GM23338 (cell line): ENCODE results near the gene CHORDC1.

ENCODE experiments used
- CREB1 ChIP-seq: fragments of 250-450 bp; sonication (Bioruptor Pico); IDR thresholded peaks from 2 replicates; pipeline ENCODE4 v1.5.0; 2020; ENCODE audit warnings: low read depth, mild to moderate bottlenecking, moderate library complexity
- CTCF ChIP-seq, 2 experiments: fragments of 200-600 bp in 1 of 2; sonication (generic) in 1 of 2; conservative IDR thresholded peaks; 2 replicates each; pipeline versions ENCODE4 v1.5.1 to v1.6.1; 2016 to 2017; ENCODE audit warnings: antibody characterized with exemption in 2 of 2, low read depth in 2 of 2, mild to moderate bottlenecking in 2 of 2, moderate library complexity in 1 of 2
- ETS1 ChIP-seq: IDR thresholded peaks from 2 replicates; pipeline ENCODE4 v1.6.1; 2016; ENCODE audit warnings: antibody characterized with exemption
- EZH2 ChIP-seq: fragments of 200-600 bp; sonication (generic); IDR thresholded peaks from one replicate; pipeline ENCODE4 v1.8.0; 2017; ENCODE audit warnings: antibody characterized with exemption, mild to moderate bottlenecking, low read depth; ENCODE audit not compliant: unreplicated experiment
- EZH2phosphoT487 ChIP-seq: fragments of 200-600 bp; sonication (generic); IDR thresholded peaks from one replicate; pipeline ENCODE4 v1.8.1; 2018; ENCODE audit warnings: antibody characterized with exemption; ENCODE audit not compliant: unreplicated experiment
- JUNB ChIP-seq: IDR thresholded peaks from one replicate; pipeline ENCODE4 v1.6.1; 2016; ENCODE audit warnings: antibody characterized with exemption; ENCODE audit not compliant: unreplicated experiment
- POLR2AphosphoS5 ChIP-seq: IDR thresholded peaks from 2 replicates; pipeline ENCODE4 v1.6.1; 2016; ENCODE audit warnings: antibody characterized with exemption, low read depth
- REST ChIP-seq: IDR thresholded peaks from one replicate; pipeline ENCODE4 v1.6.1; 2018; ENCODE audit warnings: antibody characterized with exemption; ENCODE audit not compliant: unreplicated experiment
- STAT1 ChIP-seq: IDR thresholded peaks from one replicate; pipeline ENCODE4 v1.6.1; 2016; ENCODE audit warnings: antibody characterized with exemption; ENCODE audit not compliant: unreplicated experiment
- ZNF114 ChIP-seq: fragments of 250-450 bp; sonication (Bioruptor Pico); IDR thresholded peaks from 2 replicates; pipeline ENCODE4 v1.5.0; 2020; ENCODE audit warnings: mild to moderate bottlenecking, moderate library complexity
- ZNF331 ChIP-seq: fragments of 250-450 bp; sonication (Bioruptor Pico); IDR thresholded peaks from 2 replicates; pipeline ENCODE4 v1.5.0; 2020; ENCODE audit warnings: low read depth, mild to moderate bottlenecking, moderate library complexity

- TF ChIP-seq CTCF (conservative IDR thresholded peaks at IDR 0.05; ENCODE audit: low read depth in 2 of 2), result no peak
- no peak for TF ChIP-seq POLR2AphosphoS5
- no peak for TF ChIP-seq REST
- TF ChIP-seq EZH2, result no peak
- TF ChIP-seq EZH2phosphoT487, result no peak
- no peak for TF ChIP-seq ZNF331 (CRISPR knock-in tag)
- no peak for TF ChIP-seq CREB1 (CRISPR knock-in tag)
- TF ChIP-seq STAT1, result no peak
- no peak for TF ChIP-seq JUNB
- no peak for TF ChIP-seq ETS1
- no peak for TF ChIP-seq ZNF114 (CRISPR knock-in tag)
Measured at GRCh38 chr11:90223248-90223585, 368 bp upstream of the CHORDC1 start.
